Epidermal melanocyte (primary cell): ENCODE measurements around the gene SKA1.
"Not testable (repeated sequence)": the region's sequence is repeated elsewhere in the genome, so short reads cannot be mapped to it uniquely, and the experiment has no call there.

ENCODE experiments used
- DNase-seq: peaks from one replicate; pipeline ENCODE4 v3.0.0; 2011; ENCODE audit warnings: low spot score; ENCODE audit not compliant: insufficient read length

The SKA1 gene

DNA sequence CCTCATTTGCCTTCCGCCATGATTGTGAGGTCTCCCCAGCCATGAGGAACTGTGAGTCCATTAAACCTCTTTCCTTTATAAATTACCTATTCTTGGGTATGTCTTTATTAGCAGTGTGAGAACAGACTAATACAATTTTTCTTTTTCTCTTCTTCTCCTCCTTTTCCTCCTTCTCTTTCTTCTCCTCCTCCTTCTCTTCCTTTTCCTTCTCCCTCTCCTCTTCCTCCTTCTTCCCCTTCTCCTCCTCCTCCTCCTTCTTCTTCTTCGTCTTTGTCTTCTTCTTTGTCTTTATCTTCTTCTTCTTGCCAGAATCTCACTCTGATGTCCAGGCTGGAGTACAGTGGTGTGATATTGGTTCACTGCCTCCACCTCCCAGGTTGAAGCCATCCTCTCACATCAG lies 20.2 kb downstream of the SKA1 start:
- DNase-seq = no peak

DNA sequence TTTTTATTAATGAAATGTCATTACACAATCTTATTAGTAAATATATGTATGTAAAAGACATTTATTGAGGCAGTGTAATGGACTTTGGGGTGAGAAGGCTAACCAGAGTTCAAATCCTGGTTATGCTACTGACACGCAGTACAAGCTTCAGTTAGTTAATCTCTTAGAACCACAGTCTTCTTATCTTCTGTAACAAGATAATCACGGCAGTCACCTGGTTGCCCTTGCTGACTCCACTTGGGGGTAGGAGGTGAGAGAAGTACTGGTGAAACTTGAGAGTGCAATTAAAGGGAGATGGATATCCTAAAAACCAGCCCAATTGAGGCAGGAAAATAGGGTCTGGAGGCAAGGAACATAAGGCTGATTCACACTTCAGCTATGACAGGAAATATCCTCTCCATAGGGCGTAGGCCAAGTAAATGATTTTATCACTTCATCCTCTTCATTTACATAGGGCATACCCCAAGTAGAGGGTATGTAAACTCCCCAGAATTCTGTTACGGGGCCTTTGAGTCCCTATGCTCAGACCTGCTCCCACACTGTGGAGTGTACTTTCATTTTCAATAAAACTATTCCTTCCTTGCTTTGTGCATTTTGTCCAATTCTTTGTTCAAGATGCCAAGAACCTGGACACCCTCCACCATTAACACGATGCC lies 21.3 kb downstream of the SKA1 start:
- no peak for DNase-seq

DNA sequence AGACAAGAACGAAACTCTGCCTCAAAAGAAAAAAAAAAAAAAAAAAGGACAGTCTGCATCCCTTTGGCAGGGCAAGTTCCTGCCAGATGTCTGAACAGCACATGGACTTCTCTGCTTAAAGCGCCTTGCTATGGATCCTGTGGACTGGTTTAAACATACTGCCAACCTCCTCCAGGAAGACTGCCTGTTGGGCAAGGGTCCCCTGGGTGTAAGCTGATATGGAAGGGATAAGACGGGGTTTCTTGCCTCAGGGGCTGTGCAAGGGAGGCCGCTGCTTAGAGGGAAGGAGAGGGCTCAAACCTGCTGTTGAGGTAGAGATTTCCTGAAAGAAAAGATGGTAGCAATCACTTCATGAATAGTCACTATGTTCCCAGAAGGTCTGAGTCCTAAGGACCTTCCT lies 22.2 kb downstream of the SKA1 start:
- no peak for DNase-seq

DNA sequence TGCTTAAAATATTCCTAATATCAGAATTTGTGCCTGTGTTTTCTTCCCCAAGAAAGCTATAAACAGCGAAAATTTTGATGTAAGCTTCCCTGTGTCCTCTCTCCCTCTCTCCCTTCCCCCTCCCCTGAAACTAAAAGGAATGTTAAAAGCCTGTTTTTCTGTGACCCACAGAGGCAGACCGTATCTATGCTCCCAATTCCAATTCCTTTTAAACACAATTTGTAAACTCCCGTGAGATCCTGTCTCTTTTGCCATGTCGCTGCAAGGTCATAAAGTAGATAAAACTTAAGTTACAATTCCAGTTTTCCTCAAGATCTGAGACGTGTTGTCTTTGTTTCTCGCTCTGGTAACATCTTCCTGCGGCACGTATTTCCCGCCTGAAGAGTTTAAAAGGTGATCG lies 23.3 kb downstream of the SKA1 start:
- no peak for DNase-seq

DNA sequence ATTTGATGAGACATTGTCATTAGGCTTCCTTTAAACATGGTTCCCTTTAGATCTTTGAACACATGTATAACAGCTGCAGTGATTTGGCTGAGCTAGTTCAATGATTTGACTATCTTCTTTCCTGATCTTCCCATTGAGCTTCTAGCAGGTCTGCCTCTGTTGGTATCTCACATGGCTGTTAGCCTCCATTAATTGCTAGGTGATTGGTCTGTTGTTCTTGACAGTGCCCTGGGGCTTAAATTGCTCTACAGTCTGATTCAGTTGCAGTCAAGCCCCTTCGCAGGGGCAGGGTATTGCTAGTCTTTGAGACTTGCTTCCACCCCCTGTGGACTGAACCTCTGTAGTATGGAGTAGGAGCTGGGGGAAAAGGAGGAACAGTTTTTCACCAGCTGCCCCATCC lies 24.1 kb downstream of the SKA1 start:
- DNase-seq = no peak

DNA sequence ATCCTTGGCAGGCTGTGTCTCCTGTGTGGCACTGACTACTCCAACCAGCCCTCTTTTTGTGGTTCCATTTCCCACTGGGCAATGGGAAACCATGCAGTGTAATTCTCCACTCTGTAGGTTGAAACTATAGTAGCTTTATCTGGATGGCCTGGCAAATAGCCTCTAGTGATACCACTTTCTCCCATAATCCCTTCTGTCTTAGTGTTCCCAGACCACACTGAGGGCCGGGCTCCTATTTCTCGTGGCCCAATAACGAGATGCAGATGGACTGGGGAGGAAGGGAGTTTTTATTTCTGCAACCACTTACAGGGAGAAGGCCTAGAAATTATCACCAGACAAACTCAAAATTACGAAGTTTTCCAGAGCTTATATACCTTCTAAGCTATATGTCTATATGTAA lies 24.7 kb downstream of the SKA1 start:
- DNase-seq = no peak

DNA sequence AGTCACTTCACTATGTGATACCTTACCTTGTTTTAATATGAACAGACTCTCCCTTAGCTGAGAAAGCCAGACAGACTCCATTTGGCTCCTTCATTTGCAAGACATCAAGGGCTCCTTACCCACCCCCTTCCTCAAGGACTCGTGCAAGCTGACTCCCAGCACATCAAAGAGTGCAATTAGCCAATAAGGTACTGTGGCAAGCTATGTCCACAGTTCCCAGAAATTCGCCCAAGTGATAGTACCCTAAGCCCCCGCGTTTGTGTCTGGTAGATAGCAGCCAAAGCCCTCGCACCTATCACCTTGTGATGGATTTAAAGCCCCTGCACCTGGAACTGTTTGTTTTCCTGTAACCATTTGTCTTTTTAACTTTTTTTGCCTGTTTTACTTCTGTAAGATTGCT lies 25.6 kb downstream of the SKA1 start:
- not testable (repeated sequence) for DNase-seq

DNA sequence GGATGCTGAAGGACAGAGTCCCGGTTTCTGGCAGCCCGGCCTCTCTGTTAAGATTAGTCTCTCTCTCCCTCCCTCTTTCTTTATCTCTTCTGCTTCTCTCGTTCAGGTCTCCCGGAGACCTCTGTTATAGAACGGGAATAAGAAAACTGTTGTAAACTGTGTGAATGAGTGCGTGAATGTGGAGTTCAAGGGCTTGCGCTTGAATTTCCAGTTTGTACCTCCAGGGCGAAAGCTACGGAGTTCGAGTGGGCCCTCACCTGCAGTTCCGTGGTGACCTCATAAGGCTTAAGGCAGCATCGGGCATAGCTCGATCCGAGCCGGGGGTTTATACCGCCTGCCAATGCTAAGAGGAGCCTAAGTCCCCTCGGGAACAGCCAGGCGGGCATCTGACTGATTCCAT lies 26.4 kb downstream of the SKA1 start:
- DNase-seq = no peak

DNA sequence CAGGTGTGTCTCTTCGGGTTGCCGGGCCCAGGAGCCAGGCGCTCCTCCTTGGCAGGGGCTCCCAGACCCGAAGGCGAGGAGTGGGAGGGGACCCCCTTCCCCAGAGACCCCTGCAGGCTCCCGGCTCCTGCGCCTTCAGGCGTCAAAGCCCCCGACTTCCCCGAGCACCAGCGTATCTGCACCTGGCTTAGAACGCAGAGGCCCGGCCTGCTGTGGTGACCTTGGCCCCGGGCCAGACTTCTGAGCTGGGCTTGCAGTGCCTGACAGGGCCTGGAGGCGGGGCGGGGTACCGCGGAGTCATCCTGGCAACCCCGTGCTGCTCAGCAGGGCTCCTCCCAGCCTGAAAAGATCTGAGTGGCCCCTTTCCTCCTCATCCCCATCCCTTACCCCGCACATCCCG lies 27.0 kb downstream of the SKA1 start:
- DNase-seq = no peak

DNA sequence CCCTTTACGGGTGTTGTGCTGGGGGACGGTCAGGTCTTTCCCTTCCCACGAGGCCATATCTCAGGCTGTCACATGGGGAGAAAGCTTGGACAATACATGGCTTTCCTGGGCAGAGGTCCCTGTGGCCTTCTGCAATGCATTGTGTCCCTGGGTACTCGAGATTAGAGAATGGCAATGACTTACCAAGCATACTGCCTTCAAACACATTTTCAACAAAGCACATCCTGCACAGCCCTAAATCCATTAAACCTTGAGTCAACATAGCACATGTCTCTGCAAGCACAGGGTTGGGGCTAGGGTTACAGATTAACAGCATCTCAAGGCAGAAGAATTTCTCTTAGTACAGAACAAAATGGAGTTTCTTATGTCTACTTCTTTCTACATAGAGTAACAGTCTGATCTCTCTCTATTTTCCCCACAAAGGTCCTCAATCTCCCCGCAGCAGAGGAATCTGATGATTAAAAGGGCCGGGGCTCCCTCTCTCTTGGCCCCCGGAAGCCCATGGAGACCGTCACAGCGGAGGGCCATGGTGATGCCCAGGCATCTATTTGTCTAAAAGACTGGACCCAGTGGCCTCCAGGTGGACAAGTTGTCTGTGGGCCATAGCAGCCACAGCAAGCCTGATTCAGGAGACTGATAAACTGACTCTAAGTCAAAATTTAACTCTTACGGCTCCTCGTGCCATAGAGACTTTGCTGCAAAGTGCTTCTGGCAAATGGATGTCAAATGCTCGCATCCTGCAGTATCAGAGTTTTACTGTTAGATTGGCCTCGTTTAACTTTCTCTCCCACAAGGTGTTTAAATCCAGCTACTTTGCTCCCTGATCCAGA lies 30.1 kb downstream of the SKA1 start:
- DNase-seq = not testable (repeated sequence)

DNA sequence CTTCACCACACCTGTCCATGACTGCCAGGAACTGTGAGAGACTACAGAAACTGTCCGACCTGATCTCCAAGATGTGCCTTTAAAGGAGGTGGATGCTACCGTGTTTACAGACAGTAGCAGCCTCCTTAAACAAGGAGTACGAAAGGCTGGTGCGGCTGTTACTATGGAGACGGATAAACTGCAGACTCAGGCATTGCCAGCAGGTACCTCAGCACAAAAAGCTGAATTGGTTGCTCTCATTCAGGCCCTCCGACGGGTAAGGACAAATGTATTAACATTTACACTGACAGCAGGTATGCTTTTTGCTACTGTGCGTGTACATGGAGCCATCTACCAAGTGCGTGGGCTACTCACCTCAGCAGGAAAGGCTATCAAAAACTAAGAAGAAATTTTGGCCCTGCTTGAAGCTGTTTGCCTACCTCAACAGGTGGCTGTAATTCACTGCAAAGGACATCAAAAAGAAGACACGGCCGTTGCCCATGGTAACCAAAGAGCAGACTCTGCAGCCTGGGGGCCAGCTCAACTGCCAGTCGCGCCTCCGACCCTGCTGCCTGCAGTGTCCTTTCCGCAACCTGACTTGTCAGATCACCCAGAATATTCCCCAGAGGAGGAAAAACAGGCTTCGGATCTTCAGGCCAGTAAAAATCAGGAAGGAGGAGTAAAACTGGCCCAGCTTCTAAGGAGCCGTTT lies 30.9 kb downstream of the SKA1 start:
- no peak for DNase-seq

DNA sequence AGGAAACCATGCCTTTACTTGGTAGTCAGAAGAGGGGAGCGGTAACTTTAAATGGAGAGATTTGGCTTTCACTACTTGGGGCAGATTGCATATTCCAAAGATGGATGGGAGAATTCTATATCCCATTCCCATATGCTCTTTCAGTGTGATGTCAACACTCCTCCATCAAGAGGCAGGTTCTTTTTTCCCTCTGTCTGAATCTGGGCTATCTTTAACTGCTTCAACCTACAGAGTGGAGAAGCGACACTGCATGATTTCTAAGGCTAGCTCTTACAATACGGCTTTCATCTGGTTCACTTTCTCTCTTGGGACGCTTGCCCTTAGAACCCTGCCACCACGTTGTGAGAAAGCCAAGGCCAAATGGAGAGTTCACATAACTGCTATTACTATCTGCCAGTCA lies 34.4 kb downstream of the SKA1 start:
- no peak for DNase-seq

DNA sequence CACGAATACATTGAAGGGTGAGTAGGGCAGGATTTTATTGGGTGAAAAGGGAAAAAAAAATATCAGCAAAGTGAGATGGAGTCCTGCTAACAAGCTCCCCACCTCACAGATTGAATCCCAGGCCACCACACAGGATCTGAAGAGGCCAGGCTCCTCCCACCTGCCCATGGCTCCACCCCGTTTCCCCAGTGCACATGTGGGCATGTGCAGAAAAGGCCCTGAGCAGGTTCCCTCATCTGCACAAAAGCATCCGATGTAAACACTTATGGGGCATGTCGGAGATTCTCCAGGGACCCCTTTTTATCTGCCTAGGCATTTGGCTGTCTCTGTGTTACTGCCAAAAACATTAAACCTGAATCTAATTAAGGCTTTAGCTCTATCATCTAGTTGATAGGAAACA lies 35.2 kb downstream of the SKA1 start:
- DNase-seq = no peak

DNA sequence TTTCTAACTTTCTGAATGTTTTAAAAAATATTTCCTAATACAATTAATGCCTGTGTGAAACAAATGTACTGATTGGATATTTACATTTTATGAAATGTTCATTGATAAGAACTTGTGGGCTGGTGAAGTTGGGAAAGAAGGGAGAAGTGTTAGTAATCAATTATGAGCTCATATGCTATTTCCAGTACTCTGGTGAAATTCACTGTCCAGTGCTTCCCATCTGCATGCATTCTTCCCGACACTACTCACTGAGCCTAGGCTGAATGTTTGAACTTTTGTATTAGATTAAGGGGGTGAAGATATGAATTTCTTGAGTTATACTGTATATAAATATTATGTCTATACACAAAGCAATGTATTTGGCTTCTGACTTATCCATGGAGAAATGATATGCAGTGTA lies 36.0 kb downstream of the SKA1 start:
- no peak for DNase-seq

DNA sequence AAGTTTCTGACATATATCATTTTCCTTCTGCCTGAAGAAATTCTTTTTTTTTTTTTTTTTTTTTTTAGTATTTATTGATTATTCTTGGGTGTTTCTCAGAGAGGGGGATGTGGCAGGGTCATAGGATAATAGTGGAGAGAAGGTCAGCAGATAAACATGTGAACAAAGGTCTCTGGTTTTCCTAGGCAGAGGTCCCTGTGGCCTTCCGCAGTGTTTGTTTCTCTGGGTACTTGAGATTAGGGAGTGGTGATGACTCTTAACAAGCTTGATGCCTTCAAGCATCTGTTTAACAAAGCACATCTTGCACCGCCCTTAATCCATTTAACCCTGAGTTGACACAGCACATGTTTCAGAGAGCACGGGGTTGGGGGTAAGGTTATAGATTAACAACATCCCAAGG lies 42.0 kb downstream of the SKA1 start:
- DNase-seq = not testable (repeated sequence)

DNA sequence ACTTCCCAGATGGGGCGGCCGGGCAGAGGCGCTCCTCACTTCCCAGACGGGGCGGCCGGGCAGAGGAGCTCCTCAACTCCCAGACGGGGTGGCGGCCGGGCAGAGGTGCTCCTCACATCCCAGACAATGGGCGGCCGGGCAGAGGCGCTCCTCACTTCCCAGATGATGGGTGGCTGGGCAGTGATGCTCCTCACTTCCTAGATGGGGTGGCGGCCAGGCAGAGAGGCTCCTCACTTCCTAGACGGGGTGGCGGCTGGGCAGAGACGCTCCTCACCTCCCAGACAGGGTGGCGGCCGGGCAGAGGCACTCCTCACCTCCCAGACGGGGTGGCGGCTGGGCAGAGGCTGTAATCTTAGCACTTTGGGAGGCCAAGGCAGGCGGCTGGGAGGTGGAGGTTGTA lies 42.9 kb downstream of the SKA1 start:
- not testable (repeated sequence) for DNase-seq

DNA sequence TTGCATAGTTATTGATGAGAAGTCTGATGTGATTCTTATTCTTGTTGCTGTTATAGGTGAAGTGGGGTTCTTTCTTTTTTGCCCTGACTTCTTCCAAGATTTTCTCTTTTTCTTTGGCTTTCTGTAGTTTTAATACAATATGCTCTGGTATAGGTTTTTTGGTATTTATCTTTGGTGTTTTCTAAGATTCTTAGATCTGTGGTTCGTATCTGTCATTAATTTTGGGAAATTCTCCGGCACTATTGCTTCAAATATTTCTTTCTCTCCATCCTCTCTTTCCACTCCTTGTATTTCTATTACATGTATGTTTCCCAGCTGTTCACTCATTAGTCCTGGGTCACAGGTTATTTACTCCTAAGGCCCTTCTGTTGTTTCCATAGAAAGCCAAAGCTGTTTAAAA lies 43.8 kb downstream of the SKA1 start:
- DNase-seq = no peak

DNA sequence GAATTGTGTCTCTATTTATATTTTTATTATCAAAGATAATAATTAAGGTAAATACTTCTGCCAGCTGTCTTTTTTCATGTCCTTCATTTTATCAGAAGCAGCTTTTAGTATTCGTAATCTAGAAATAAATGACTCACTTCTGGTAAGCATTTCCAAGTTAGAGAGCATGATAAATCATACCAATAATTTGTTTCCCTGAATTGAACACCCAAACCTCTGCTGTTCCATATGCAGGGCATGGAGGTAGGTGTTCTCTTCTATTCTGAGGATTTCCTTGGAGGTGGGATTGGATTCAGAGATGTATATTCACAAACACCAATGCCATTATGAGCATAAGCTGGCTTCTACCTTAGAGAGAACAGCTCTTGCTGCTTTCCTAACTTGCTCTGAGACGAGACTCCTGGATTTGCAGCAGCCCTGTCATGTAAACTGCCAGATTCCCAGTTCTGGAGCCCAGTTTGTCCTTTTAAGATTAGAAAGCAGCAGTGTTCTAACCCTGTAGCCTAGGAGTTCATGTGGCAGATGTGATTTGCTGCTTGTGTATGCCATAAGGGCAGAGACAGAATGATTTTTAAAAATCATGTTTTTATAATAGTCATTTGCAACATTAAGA lies 47.5 kb downstream of the SKA1 start:
- no peak for DNase-seq

DNA sequence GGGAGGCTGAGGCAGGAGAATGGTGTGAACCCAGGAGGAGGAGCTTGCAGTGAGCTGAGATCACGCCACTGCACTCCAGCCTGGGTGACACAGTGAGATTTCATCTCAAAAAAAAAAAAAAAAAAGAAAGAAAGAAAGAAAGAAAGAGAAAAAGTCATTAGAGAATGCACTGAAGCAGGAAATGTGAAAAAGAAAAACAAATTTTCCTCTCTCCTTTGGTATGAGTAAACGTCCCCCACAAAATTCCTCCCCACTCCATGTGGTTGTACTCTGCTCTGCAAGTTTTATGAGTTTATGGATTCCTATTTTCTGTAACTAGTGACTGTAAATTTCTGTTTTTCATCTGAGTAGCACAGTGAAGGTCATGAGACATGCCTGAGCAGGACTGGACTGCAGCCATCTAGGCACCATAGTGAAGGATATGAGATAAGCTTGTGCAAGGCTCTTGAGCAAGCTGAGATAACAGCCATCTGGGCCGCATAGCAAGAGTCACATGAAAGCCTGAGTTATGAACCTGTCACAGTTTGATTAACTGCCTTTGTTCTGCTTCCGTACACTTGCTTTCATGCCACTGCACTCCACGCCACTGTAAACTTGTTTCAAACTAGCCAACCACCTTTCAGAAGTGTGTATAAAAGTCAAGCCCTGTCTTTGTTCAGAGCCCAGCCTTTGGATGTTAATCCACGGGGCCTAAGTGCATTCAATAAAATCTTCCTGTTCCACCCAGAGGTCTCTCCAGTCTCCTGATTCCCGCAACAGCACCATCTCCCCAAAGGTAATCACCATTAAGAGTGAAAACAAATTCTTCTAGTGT lies 50.2 kb downstream of the SKA1 start:
- DNase-seq = no peak

DNA sequence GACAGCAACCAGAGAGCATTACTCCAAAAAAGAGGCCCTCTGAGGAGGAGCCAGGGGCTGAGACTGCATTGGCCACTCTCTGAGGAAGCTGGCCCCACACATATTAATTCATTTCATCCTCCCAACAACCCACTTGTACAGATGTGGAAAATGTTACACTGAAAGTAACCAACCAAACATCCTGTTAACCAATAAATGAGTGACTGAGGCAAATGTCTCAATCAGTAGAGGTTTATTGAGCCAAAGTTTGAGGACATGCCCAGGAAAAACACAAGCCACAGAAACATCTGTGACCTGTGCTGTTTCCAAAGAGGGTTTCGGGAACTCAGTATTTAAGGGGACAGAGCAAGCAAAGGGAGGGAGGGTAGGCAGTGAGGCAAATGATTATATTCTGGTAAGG lies 53.0 kb downstream of the SKA1 start:
- no peak for DNase-seq

DNA sequence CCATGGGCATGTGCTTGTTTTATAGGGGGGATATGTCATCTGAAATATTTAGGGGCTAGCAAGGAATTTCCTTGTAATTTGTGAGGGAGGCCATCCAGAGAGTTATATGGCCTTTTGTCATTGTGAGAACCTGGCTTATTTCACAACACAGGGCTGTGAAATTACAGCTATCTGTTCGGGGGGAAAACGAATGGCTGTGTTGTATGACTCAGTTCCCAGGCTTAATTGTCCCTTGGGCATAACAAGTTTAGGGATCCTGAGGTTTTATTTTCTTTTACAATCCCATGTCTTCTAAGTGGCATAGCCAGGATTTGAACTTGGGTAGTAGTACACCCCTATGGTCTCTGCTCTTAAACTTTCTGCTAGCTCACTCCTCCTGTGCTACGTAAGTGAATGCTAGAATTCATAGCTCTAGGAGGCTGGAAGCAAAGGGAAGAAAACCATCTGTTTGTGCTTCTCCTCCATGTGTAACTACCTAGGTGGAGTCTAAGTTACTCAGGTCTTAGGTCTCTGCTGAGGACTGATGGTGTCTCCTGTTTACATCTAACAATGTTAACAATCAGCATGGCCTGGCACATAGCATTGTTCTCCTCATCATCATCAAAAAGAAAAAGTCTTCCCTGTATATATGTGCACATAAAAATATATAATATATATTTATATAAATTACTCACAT lies 53.8 kb downstream of the SKA1 start:
- no peak for DNase-seq
